NCI-H526 (cell line): ENCODE data around the gene CD200.

ENCODE experiments used
- DNase-seq, 2 experiments: peaks; one replicate each; lab custom pipeline; 2025; lab: John Stamatoyannopoulos, UW

Gene CD200

DNA sequence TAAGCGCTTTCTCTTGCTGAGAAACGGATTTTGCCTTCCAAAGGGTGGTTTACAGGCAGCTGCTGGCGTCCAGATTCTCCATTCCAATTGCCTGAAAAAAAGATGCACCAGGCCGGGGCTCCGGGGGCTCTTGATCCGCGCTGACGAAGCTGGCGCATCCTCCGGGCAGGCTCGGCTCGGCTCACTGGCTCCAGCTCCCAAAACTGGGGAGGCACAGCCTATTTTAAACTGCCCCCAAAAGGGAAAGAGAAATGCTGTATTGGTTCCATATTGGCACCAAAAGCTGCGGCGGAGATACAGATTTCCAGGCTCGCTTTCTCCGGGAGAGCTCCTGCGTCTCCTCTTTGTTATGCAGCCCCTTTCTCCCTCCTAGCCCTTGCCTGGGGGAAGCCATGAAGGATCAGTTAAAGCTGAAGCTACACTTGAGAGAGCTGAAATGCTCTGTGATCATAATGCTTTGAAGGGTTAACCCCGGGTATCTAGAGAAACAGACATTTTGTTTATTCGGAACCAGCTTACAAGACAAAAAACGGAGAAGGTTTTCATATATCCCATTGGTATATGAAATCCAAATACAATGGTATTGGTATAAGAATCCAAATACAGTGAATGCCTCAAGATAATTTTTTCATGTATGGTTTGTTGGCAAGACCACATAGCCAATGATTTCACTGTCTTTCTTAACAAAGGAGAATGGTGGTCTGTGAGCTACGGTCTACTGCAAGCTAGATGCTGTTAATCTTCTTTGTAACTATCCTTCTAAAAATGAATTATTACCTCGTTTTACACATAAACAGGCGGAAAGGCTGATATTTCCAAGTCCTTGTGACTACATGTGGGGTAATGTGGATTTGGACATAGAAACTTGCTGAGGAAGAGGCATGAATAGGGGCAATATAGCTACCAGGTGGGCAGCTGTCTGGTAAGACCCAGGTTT is 693 bp downstream of the CD200 start:
- DNase-seq = peak in 1 of 2 experiments; percentile 45

DNA sequence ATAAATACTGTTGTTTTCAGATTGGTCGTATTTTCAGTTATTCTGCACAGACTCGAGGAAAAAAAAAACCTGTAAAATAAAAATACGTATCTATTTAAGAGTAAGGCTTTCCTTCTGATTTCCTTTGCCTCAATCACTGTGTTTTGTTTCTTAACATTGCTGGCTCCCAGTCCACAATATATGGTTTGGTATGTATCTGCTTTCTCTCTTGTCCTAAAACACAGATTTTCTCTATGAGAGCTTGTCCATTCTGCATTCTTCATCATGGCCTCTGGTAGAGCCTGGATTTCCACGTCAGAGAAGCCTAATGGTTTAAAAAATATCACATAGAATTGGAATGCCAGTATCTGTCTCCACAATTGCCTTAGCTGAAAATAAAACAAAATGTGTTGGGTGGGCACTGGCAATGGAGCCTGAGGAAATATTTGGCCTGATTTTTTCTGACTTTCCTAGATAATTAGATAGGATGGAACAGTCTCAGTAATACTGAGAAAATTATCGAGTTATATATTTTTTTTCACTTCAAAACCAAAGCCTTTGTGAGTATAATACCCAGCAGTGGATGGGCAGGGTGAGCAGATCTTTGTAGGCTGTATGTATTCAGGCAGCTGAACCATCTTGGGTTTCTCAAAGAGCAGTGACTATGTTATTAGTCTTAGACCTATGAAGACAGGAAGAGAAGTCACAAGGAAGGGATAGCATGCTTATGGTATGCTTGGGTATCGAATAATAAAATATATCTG is 1.9 kb downstream of the CD200 start:
- DNase-seq = no peak

DNA sequence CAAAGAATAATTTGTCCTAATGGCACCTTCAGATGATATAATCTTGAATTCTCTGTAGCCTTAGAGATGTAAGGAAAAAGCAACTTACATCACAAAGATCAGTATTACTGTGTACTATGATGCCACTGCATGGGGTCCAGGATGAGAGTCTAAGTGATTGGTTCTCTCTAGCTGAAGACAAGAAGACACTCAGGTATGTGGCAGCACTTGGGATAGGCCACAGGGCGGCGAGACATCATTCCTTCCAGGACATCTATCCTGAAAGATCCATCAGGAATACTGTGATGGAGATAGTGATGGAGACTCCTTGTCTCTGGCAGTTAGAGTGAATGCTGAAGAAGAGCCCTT is 2.5 kb downstream of the CD200 start:
- DNase-seq = no peak

DNA sequence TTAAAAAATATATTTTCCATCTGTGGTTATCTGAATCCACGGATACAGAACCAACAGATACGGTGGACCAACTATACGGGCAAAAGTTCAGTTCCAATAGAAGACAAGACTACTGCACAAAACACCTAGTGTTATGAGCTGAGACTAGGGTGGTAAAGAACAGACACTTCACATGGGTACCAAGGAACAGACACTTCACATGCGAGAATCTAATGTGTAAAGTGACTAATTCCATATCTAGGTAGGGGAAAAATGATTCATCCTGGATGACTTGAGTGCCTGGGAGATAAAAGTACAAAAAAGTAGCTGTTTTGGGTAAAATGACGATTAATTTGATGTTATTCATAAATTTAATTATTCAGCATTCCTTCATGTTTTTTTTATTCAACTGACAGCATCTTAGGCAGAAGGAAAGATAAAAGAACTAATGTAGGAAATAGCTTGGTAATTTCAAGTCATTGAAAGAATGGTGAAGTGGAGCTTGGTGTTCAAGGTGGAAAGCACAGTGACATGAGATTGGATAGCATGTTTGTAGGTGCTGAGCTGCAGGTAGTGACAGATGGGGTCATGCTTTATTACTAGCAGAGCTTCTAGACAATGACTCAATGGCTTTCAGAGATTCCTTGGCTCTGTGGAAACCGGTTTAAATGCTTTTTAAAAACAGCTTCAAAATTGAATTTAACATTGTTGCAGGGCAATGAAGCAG is 5.2 kb downstream of the CD200 start:
- DNase-seq = no peak

DNA sequence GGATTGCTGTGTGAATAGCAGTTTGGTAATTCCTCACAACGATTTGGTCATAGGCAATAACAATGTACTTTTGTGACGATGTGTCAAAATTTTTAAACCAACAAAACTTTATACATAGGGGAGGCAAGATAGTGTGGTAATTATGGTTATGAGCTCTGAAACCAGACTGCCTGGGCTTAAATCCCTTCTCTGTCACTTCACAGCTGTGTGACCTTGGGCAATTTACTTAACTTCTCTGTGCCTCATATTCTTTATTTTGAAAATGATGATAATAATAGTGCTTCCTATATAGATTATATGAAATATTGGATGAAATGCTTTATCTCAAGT is 5.7 kb downstream of the CD200 start:
- no peak for DNase-seq

DNA sequence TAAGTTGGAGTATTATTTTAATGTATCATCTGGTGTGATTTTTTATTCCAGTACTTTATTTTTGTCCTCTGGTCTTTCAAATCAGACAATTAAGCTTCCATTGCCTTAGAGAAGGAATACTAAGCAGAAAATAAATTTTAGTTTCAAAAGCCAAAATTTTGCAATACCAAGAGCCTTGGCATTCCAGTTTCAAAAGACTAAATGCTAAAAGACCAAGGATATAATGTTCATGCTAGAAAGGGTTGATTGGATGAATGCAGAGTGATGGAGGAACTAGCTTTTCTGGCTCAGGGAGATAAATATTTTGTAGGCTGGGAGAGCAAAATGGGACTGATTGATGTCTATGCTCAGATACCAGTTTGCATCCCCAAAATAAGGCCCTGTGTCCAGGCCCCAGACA is 6.2 kb downstream of the CD200 start:
- no peak for DNase-seq

DNA sequence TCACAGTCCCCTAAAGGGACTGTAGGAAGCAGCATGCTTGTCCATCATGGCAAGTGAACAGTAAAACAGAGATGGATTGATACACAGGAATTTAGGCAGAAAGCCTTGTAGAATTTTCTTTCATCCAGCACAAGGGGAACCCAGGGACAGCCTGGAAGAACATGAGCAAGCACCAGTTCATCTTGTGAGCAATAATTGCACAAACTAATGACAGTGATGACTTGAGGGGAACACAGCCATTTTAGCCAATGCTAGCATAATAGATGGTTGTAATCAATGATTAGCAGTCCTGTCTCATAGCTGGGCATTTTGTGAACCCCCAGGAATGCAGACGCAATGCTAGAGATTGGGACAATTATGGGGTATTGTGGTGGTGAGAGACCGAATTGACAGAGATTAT is 6.7 kb downstream of the CD200 start:
- no peak for DNase-seq

DNA sequence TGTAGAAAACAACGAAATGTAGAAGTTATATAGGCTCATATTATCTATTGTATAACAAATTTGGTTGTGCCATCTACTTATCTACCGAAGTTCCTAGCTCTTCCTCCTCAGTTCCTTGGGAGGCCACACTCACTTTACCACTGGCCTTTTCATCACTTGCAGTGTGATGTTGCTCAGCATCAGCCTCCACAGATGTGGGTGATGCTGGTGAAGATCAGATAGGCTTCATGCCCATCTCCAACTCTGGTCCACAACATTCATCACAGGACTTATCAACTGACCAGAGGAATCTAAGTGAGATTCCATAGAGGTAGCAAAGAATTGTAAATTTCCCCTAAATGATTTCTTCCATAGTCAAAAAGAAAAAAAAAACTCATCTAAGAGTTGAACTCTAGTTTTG is 8.4 kb downstream of the CD200 start:
- DNase-seq = no peak

DNA sequence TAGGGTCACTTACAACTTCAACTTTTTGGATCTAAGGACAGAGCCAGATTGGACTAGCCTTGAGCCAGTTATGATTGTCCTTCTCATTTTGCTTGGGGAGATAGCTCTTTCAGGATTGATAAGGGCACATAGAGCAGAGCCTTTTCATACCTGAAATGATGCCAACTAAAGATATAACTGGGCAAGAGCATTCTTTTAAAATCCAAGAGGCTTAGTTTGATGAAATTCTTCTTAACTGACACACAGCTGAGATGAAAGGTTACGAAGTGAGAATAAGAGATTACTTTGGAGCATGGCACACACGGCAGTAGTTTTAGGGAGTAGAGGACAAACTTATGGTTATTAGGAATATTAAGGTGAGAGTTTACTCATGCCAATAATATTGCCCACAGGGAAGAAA is 12.7 kb downstream of the CD200 start:
- DNase-seq = no peak

DNA sequence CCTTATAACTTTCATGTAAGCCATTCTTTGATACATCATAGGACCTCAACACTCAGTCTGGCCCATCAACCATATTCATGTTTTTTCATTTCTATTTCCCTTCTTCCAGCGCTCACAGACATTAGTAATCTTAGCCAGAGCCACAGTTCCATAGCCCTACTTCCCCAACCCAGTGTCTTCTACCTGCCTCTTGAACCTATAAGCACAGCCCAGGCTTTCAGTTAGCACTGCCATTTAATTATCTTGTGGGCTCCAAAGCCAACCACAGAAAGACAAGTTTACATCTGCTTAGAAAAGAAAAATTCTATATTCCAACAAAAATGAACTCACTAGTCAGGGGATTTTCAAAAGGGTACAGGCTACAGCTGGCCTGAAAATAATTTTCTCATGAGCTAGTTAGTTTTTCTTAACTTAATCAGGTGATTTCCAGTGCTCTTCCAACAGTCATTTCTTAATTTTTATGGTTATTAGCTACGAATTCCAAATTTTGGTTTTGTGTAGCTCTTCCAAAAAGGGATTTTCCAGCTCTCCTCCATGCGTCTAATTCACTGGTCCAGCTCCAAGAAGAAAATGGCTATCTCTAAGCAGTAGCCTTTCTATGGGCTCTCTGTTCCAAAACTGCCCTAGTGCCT is 13.7 kb downstream of the CD200 start:
- no peak for DNase-seq

DNA sequence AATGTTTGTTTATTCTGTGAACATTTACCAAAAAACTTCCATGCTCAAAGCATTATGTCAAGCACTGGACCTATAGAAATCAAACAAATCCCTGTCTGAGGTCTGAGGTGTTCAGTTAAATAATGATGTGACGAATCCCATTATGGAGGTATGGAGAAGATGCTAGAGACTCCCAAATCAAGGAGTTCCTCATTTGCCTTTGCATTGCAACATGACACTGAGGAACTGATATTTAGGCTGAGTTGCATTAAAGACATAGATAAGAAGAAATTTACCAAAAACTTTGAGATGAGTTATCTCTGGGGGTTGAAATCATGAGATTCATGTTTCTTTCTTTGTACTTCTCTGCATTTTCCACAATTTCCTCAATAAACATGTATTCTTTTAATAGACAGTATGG is 16.0 kb downstream of the CD200 start:
- DNase-seq = no peak

DNA sequence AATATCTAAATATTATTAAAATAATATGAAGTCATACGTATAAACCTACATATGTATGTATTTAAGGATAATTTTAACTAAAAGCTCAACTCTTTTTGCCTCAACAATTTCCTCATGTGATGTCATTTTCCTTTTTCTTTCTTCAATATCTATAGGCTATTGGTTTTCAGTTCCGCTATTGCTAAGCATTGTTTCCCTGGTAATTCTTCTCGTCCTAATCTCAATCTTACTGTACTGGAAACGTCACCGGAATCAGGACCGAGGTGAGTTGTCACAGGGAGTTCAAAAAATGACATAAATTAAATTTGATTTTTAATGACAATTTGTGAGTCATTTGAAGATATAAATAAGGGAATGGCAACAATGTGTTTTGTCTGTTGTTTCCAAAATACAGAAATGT is 16.6 kb downstream of the CD200 start:
- DNase-seq = no peak

DNA sequence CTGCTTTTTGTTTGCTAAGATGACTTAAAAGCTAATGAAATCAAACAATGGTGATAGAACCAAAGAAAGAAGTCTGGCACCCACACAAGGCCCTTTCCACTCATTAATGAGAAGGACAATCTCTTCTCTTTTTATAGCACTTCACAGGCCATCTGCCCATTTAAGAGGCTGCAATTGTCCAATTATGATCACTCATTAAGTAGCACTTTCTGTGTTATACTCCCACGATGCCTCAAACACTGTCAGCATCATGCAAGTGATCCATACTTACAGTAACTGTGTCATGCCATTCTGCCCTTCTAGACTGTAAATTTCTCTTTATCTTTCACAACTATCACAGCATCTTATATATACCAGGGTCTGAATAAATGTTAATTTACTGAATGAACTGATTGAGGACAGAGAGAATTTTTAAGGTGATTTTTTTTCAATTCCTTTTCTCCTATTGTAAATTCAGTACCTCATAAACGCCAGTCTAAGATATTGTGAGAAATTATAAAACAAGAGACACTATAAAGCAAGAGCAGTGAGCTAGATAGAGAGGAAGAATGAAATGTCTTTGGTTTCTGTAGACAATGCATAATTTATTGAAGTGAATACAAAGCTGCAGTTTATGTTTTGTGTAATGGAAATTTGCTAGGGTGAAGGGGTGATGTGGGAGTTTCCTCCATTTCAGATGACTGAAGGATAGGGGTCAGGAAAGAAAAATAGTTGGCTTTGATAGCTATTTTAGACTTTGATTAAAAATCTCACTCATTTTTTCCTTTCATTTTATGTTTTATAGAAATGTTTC is 17.3 kb downstream of the CD200 start:
- no peak for DNase-seq

DNA sequence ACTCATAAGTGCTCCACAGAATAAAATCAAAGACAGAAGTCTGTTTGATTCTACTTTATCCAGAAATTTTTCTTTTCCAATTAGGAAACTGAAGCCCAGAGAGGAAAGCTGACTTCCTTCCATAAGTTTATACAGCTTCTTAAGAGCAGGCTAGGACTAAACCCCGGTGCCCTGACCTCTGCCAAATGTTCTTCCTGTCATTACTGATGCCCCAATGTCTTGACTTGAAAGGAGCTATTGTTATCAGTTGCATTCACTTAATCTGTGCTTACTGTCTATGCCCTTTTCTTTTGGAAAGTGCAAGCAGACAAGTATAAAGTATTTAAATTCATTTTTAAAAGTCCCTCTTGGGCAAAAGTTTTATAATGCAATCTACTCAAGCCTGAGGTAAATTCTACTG is 18.1 kb downstream of the CD200 start:
- DNase-seq = no peak

DNA sequence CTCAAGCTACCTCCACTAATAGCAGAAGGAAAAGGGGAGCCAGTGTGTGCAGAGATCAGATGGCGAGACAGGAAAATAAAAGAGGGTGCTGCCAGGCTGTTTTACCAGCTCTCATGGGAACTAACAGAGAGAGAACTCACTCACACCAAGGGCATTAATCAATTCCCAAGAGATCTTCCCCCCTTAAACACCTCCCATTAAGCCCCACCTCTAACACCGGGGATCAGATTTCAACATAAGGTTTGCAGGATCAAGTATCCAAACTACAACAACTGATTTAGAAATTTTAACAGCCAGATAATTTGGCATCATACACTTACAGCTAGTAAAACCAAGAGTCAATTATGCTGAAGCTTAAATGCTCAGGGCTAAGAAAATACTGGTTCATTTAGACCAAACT is 18.9 kb downstream of the CD200 start:
- DNase-seq = peak in 1 of 2 experiments; percentile 48

DNA sequence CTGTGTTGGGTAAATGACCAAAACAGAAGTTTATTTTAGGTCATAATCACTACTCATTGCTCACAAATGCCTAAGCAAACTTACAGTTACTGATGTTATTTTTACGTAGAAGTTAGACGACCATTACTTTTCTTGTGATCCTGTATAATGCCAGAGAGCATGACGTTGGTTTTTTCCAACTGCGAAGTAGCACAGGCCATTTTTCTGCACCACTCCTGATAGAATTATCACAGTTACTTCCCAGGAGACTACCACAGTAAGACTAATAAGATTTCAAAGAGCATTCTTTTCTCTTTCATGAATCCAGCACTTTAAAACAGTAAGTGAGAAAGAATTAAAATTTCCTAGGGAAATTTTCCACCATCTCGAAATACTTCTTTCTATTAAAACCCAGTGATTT is 19.8 kb downstream of the CD200 start:
- DNase-seq = no peak

DNA sequence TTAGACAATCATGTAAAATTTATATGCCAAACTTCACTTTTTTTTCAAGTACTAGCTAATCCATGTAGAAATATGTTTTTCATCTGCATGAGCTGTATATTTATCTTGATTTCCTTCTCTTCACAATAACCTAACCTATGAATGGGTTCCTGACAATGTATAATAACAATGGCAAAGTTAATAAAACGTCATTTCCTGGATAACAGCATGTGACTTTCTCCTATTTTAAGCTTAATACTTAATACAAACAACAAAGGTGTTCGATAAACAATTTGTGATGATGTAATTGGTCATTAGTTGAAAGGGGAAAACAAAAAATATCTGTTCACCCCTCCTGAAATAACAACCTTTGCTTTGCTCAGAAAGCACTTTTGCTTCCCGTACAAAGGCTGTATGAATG is 20.4 kb downstream of the CD200 start:
- no peak for DNase-seq

DNA sequence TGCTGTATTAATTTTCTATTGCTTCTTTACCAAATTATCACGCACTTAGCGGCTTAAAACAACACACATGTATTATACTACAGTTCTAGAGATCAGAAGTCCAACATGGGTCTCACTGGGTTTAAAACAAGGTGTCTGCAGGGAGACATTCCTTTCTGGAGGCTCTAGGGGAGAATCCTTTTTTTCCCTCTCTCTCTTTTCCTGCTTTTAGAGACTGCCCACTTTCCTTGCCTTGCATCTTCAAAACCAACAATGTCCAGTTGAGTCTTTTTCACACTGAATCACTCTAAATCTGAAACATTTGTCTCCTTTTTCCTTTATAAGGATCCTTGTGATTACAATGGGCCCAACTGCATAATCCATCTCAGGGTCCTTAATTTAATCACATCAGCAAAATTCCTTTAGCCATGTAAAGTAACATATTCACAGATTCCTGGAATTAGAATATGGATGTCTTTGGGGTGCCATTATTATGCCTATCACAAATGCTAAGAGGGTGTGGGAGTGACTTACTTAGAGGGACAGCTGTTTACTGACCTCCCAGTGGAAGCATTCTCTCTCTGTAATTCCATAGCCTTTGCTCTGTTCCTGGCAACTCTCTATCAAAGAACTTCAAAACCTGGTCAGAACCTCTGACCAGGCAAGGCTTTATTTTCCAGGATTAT is 21.8 kb downstream of the CD200 start:
- DNase-seq = no peak

DNA sequence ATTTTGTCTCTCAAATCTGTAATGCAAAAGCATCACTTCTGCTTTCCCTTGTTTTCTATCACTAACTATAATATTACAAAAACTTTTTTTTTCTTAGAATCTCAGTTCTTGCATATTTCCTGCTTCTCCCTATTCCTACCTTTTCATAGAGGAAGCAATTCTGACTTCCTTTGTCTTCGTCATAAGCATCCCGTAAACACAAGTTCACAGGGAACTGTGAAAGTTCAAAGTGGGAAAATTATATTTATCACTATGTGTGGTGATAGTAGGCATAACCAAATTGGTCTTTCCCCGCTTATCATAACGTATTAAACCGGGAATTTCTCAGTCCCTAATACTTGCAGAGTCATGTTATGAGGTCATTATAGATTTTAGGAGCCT is 22.3 kb downstream of the CD200 start:
- no peak for DNase-seq

DNA sequence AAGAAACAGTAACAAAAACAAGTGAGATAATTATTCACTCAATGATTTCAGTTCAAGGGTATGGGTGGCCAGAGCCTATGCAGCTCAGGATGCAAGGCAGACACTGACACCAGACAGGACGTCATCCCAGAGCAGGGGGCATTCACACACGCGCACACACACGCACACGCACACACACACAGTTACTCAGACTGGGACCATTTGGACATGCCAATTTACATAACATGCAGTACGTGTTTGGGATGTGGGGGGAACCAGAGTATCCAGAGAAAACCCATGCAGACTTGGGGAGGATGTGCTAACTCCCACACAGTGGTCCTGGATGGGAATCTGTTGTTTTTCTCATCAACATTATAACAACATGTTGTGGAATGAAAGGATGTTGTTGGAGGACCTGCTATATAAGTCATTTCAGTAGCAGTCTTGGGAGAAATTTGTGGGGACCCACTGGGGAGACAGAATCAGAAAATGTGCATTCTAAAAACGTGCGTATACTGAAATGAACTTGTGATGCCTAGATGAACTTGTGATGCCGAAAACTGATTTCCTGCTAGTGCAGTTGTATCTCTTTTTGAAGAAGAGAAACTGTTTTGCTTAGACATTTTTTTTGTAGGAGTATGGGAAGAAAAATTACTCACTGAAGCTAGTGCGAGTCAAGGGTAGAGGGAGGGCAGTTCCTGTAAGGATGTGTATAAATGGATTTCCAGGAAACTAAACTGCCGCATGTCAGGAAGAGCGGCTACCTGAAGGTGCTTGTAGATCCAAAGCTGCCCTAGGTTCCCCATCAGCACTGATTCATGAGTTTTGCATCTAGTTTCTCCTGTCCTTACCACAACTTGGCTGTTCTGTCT is 25.2 kb downstream of the CD200 start:
- no peak for DNase-seq
